GM15510 (cell line): Measurements from ENCODE around the gene LITAF.

ENCODE experiments used
- POLR2A ChIP-seq: IDR thresholded peaks from 3 replicates; pipeline ENCODE4 v1.6.1; 2011; ENCODE audit warnings: borderline replicate concordance; ENCODE audit not compliant: insufficient read length; ENCODE audit errors: extremely low read depth

Gene LITAF

GRCh38 chr16:11511801-11512200, 74.9 kb downstream of the LITAF start:
- TF ChIP-seq POLR2A: no peak

- no peak for TF ChIP-seq POLR2A
Measured at GRCh38 chr16:11511328-11511727, 75.4 kb downstream of the LITAF start.

- no peak for TF ChIP-seq POLR2A
Measured at GRCh38 chr16:11510178-11510973, 76.3 kb downstream of the LITAF start.

DNA sequence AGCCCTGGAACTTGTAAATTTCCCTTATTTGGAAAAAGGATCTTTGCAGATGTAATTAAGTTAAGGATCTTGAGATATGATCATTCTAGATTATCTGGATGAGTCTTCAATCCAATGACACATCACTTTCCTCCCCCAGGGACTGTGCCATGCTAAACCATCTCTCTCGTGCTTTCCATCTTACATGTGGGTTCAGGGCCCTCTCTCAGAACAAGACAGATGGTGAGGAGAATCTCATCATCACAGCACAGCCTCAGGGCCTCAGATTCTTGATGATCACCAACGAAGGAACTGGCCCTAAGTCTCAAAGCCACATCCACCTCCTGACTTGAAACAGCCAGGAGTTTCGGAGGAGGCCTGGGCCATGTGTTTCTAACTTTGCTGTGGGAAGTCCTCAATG, 78.7 kb downstream of the LITAF start:
- no peak for TF ChIP-seq POLR2A

GRCh38 chr16:11507350-11507749, 79.4 kb downstream of the LITAF start:
- TF ChIP-seq POLR2A: no peak

- no peak for TF ChIP-seq POLR2A
Measured at GRCh38 chr16:11506741-11507305, 79.9 kb downstream of the LITAF start.

DNA sequence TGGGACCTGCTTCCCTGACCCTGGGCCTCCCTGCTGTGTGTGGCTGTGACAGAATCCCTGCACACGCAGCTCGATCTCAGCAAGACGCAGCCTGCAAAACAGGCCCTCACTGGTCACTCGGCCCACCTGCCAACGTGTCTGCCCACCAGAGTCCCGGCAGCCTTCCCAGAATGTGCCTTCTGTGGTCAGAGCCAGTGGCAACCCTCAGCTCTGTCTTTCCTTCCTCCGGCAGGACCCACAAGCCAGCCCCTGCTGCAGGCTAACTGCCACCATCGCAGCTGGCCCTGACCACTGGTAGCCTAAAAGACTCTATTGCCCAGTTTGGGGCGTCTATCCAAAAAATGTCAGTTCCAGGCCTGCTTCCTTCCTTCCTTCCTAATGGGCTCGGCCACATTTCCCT, 83.2 kb downstream of the LITAF start:
- no peak for TF ChIP-seq POLR2A

GRCh38 chr16:11502239-11502638, 84.5 kb downstream of the LITAF start:
- no peak for TF ChIP-seq POLR2A

DNA sequence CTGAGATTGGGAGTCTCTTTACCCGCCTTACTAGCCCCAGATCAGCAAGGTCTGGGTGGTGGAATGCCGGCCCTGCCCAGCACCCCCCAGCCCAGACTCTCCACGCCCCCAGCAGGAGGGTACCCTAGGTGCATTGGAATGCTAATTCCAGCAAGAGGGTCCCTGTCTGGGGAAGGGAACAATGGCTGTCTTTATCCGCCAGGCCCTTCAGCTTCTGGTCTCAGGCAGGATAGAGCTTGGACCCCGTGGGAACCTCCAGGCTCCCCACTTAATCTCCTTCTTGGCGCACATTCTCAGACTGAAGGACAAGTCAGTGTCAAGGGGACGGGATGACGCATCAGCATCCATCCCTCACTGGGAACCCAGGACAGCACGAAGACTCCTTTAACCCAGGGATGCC, 85.1 kb downstream of the LITAF start:
- TF ChIP-seq POLR2A: no peak

GRCh38 chr16:11500700-11501346, 85.9 kb downstream of the LITAF start:
- TF ChIP-seq POLR2A: no peak

DNA sequence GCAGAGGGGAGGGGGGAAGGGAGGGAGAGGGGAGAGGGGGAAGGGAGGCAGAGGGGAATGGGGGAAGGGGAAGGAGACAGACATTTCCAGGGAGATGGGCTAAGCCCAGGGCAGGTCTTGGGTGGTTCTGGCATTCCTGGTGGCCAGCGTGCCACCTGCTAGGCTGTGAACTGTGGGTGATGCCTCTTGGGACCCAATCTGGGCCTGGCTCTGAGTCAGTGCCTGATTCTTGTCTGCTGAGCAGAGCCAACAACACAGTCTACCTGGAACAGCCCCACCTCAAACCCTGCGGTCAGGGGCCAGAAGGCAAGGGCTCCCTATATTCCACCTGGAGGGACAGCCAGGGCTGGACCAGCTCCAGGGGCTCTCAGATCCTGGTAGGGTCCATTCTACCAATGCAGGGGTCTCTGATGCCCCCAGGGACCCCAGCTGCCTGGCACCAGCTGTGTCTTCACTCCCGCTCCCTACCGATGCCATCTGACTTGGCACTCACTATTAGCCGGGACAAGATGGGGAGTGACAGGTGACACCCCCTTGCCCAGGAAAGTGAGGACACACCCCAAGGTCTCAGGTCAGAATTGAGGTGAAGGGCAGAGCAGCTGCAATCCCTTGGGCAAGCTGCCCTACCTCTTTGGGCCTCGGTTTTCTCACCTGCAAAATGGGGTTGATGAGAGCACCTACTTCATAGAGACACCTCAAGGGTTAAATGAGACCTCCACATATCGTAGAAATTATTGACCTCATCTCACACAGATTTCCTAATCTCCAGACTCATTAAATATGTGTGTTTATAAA, 87.2 kb downstream of the LITAF start:
- no peak for TF ChIP-seq POLR2A

DNA sequence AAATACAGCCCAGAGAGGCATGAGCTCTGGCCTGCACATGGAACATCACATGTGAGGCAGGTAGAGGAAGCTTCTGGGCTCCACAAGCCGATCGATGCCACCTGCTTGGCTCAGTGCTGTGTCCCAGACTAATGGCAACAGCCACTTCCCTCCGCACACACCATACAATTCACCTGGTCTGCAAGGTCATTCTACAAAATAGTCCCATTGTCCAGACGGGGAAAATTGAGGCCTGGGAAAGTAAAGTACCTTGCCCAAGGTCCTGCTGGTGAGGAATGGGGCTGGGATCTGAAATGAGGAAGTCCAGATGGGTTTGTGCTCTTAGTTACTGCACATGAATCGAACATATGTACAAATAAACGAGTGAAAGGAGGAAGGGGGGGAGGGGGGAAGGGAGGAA, 88.0 kb downstream of the LITAF start:
- TF ChIP-seq POLR2A: no peak

- TF ChIP-seq POLR2A: no peak
Measured at GRCh38 chr16:11497851-11498289, 88.8 kb downstream of the LITAF start.
